GM23338 (cell line): ENCODE measurements around the gene DSCAML1. TPM values are rescaled to one million over a fixed set of nuclear protein-coding genes. Genes with fewer than 3 reads are reported as not detected.

Experiments
- ATAC-seq: fragments of 200-7000 bp; cut with Tn5 transposase; 3 replicates; pipeline ENCODE4 v1.9.1; 2020
- DNase-seq: peaks from one replicate; pipeline ENCODE4 v3.0.0-alpha.2; 2015; ENCODE audit warnings: low spot score
- H2AFZ ChIP-seq: fragments of 200-600 bp; sonication (generic); 2 replicates; pipeline ENCODE4 v1.8.0; 2016; ENCODE audit warnings: antibody characterized with exemption, mild to moderate bottlenecking, moderate library complexity
- H3F3A ChIP-seq: fragments of 200-600 bp; sonication (generic); replicated peaks from 2 replicates; pipeline ENCODE4 v1.8.0; 2017; ENCODE audit warnings: antibody characterized with exemption, mixed run types, low read depth
- H3K27ac ChIP-seq: fragments of 200-600 bp; sonication (generic); 2 replicates; pipeline ENCODE4 v1.6.1; 2016; ENCODE audit warnings: low read depth
- H3K27me3 ChIP-seq: fragments of 200-600 bp; sonication (generic); 2 replicates; pipeline ENCODE4 v1.8.0; 2016; ENCODE audit warnings: mild to moderate bottlenecking, mixed run types, moderate library complexity; ENCODE audit not compliant: insufficient read depth
- H3K36me3 ChIP-seq: fragments of 200-600 bp; sonication (generic); 2 replicates; pipeline ENCODE4 v1.8.0; 2016; ENCODE audit warnings: mild to moderate bottlenecking; ENCODE audit not compliant: insufficient read depth
- H3K4me1 ChIP-seq: fragments of 200-600 bp; sonication (generic); 2 replicates; pipeline ENCODE4 v1.8.0; 2016; ENCODE audit warnings: mild to moderate bottlenecking, moderate library complexity; ENCODE audit not compliant: insufficient read depth
- H3K4me2 ChIP-seq: fragments of 200-600 bp; sonication (generic); 2 replicates; pipeline ENCODE4 v1.7.1; 2017; ENCODE audit warnings: mixed run types
- H3K4me3 ChIP-seq: fragments of 200-600 bp; sonication (generic); 2 replicates; pipeline ENCODE4 v1.6.1; 2016; ENCODE audit warnings: mixed run types
- H3K79me2 ChIP-seq: fragments of 200-600 bp; sonication (generic); replicated peaks from 2 replicates; pipeline ENCODE4 v1.8.0; 2017; ENCODE audit warnings: mild to moderate bottlenecking; ENCODE audit not compliant: insufficient read depth
- H3K9me2 ChIP-seq: fragments of 200-600 bp; sonication (generic); 2 replicates; pipeline ENCODE4 v1.8.0; 2017; ENCODE audit not compliant: insufficient read depth
- H4K20me1 ChIP-seq: fragments of 200-600 bp; sonication (generic); replicated peaks from 2 replicates; pipeline ENCODE4 v1.8.0; 2017; ENCODE audit warnings: mild to moderate bottlenecking; ENCODE audit not compliant: insufficient read depth
- H3K27ac Mint-ChIP-seq: 2 replicates; pipeline ENCODE4 v1.8.0; 2020; ENCODE audit warnings: inconsistent platforms, mild to moderate bottlenecking, moderate library complexity, mixed read lengths
- H3K27me3 Mint-ChIP-seq: 3 replicates; pipeline ENCODE4 v1.8.0; 2022; ENCODE audit warnings: low read depth, mild to moderate bottlenecking, moderate library complexity, mixed read lengths, inconsistent platforms; ENCODE audit not compliant: insufficient read depth, poor library complexity
- H3K36me3 Mint-ChIP-seq: 3 replicates; pipeline ENCODE4 v1.8.0; 2021; ENCODE audit warnings: low read depth, mild to moderate bottlenecking, inconsistent platforms, moderate library complexity, mixed read lengths
- H3K4me1 Mint-ChIP-seq: 3 replicates; pipeline ENCODE4 v1.8.0; 2020; ENCODE audit warnings: mild to moderate bottlenecking, inconsistent platforms, mixed read lengths
- H3K4me3 Mint-ChIP-seq: 3 replicates; pipeline ENCODE4 v1.8.0; 2021; ENCODE audit warnings: moderate library complexity, mild to moderate bottlenecking, inconsistent platforms, mixed read lengths
- H3K9me3 Mint-ChIP-seq: 3 replicates; pipeline ENCODE4 v1.8.0; 2020; ENCODE audit warnings: moderate library complexity, mild to moderate bottlenecking, inconsistent platforms, mixed read lengths
- CREB1 ChIP-seq: fragments of 250-450 bp; sonication (Bioruptor Pico); IDR thresholded peaks from 2 replicates; pipeline ENCODE4 v1.5.0; 2020; ENCODE audit warnings: low read depth, mild to moderate bottlenecking, moderate library complexity
- EZH2phosphoT487 ChIP-seq: fragments of 200-600 bp; sonication (generic); IDR thresholded peaks from one replicate; pipeline ENCODE4 v1.8.1; 2018; ENCODE audit warnings: antibody characterized with exemption; ENCODE audit not compliant: unreplicated experiment
- JUNB ChIP-seq: IDR thresholded peaks from one replicate; pipeline ENCODE4 v1.6.1; 2016; ENCODE audit warnings: antibody characterized with exemption; ENCODE audit not compliant: unreplicated experiment
- NANOG ChIP-seq: IDR thresholded peaks from 2 replicates; pipeline ENCODE4 v1.6.1; 2016; ENCODE audit warnings: antibody characterized with exemption, borderline replicate concordance
- POLR2AphosphoS5 ChIP-seq: IDR thresholded peaks from 2 replicates; pipeline ENCODE4 v1.6.1; 2016; ENCODE audit warnings: antibody characterized with exemption, low read depth
- STAT1 ChIP-seq: IDR thresholded peaks from one replicate; pipeline ENCODE4 v1.6.1; 2016; ENCODE audit warnings: antibody characterized with exemption; ENCODE audit not compliant: unreplicated experiment
- ZNF114 ChIP-seq: fragments of 250-450 bp; sonication (Bioruptor Pico); IDR thresholded peaks from 2 replicates; pipeline ENCODE4 v1.5.0; 2020; ENCODE audit warnings: mild to moderate bottlenecking, moderate library complexity
- polyA plus RNA-seq: library from polyadenylated mRNA; unstranded; fragments of >200 nt; fragmentation: Nextera tagmentation; extraction: Ambion mirVana; gene quantifications from 2 replicates; pipeline ENCODE4 v1.2.1, GENCODE V29; 2016
- total RNA-seq: library from RNA; depleted of rRNA; stranded (reverse); fragments of >200 nt; shearing (Covaris generic); gene quantifications from 2 replicates; pipeline ENCODE4 v1.2.3, GENCODE V29; 2014
- TF ChIP-seq, protein P1 (sequence below), 2 experiments: fragments of 200-600 bp in 1 of 2; sonication (generic) in 1 of 2; conservative IDR thresholded peaks; 2 replicates each; pipeline versions ENCODE4 v1.5.1 to v1.6.1; 2016 to 2017; ENCODE audit warnings: antibody characterized with exemption in 2 of 2, low read depth in 2 of 2, mild to moderate bottlenecking in 2 of 2, moderate library complexity in 1 of 2
- TF ChIP-seq, protein P2 (sequence below): fragments of 250-450 bp; sonication (Bioruptor Pico); IDR thresholded peaks from 2 replicates; pipeline ENCODE4 v1.5.0; 2020; ENCODE audit warnings: mild to moderate bottlenecking, moderate library complexity

DSCAML1 gene
- total and polyA plus RNA-seq, 2 experiments from 2014 or later: 0.17 TPM; not detected in 1

DNA sequence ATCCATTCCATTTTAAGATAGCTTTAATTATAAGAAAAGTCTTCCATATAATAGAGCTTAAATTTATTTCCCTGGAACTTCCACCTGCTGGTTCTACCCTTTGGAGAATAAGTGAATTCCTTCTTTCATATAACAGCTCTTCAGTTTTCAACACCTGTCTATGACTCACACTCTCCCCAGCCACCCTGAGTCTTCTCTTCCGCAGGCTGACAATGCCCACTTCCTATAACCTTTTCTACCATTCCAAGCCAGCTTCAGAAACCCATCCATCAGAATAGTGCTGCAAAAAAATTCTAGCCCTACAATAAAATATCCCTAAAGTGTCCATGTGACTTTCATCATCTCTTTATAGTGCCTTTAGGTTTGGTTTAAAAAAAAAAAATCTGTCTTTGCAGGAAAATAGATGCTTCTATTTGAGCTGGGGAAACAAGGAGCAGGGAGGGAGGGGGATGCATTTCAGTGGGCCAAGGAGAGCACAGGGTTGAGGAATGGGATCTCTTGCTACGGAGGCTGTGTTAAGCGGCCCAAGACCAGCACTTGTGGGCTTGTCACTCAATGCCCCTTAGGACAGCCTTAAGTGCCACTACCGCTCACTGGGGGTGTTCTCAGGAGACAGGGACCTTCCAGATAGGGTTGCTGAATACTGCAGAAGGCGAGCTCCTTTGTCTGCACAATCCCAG lies 178.6 kb downstream of the DSCAML1 start:
- ATAC-seq (no peak), DNase-seq (no peak)
- no peaks in the 10 kb centered on the region for H3K27me3 ChIP-seq
- peaks cover 16% of the 10 kb centered on the region for H3K4me1 ChIP-seq
- H3K79me2 ChIP-seq: no peaks in the 10 kb centered on the region
- H3K27me3 Mint-ChIP-seq: peaks cover 5% of the 10 kb centered on the region
- H3K4me3 Mint-ChIP-seq: no peak overlapping the region
- H3K9me2 ChIP-seq: no peaks in the 10 kb centered on the region
- TF ChIP-seq STAT1 (no peak), NANOG (no peak), JUNB (no peak), EZH2phosphoT487 (no peak), CREB1 (no peak), ZNF114 (CRISPR knock-in tag) (no peak), POLR2AphosphoS5 (no peak)
- TF ChIP-seq, protein P1, sequence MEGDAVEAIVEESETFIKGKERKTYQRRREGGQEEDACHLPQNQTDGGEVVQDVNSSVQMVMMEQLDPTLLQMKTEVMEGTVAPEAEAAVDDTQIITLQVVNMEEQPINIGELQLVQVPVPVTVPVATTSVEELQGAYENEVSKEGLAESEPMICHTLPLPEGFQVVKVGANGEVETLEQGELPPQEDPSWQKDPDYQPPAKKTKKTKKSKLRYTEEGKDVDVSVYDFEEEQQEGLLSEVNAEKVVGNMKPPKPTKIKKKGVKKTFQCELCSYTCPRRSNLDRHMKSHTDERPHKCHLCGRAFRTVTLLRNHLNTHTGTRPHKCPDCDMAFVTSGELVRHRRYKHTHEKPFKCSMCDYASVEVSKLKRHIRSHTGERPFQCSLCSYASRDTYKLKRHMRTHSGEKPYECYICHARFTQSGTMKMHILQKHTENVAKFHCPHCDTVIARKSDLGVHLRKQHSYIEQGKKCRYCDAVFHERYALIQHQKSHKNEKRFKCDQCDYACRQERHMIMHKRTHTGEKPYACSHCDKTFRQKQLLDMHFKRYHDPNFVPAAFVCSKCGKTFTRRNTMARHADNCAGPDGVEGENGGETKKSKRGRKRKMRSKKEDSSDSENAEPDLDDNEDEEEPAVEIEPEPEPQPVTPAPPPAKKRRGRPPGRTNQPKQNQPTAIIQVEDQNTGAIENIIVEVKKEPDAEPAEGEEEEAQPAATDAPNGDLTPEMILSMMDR (conservative IDR thresholded peaks at IDR 0.05; ENCODE audit: low read depth in 2 of 2): no peak
- TF ChIP-seq, protein P2, sequence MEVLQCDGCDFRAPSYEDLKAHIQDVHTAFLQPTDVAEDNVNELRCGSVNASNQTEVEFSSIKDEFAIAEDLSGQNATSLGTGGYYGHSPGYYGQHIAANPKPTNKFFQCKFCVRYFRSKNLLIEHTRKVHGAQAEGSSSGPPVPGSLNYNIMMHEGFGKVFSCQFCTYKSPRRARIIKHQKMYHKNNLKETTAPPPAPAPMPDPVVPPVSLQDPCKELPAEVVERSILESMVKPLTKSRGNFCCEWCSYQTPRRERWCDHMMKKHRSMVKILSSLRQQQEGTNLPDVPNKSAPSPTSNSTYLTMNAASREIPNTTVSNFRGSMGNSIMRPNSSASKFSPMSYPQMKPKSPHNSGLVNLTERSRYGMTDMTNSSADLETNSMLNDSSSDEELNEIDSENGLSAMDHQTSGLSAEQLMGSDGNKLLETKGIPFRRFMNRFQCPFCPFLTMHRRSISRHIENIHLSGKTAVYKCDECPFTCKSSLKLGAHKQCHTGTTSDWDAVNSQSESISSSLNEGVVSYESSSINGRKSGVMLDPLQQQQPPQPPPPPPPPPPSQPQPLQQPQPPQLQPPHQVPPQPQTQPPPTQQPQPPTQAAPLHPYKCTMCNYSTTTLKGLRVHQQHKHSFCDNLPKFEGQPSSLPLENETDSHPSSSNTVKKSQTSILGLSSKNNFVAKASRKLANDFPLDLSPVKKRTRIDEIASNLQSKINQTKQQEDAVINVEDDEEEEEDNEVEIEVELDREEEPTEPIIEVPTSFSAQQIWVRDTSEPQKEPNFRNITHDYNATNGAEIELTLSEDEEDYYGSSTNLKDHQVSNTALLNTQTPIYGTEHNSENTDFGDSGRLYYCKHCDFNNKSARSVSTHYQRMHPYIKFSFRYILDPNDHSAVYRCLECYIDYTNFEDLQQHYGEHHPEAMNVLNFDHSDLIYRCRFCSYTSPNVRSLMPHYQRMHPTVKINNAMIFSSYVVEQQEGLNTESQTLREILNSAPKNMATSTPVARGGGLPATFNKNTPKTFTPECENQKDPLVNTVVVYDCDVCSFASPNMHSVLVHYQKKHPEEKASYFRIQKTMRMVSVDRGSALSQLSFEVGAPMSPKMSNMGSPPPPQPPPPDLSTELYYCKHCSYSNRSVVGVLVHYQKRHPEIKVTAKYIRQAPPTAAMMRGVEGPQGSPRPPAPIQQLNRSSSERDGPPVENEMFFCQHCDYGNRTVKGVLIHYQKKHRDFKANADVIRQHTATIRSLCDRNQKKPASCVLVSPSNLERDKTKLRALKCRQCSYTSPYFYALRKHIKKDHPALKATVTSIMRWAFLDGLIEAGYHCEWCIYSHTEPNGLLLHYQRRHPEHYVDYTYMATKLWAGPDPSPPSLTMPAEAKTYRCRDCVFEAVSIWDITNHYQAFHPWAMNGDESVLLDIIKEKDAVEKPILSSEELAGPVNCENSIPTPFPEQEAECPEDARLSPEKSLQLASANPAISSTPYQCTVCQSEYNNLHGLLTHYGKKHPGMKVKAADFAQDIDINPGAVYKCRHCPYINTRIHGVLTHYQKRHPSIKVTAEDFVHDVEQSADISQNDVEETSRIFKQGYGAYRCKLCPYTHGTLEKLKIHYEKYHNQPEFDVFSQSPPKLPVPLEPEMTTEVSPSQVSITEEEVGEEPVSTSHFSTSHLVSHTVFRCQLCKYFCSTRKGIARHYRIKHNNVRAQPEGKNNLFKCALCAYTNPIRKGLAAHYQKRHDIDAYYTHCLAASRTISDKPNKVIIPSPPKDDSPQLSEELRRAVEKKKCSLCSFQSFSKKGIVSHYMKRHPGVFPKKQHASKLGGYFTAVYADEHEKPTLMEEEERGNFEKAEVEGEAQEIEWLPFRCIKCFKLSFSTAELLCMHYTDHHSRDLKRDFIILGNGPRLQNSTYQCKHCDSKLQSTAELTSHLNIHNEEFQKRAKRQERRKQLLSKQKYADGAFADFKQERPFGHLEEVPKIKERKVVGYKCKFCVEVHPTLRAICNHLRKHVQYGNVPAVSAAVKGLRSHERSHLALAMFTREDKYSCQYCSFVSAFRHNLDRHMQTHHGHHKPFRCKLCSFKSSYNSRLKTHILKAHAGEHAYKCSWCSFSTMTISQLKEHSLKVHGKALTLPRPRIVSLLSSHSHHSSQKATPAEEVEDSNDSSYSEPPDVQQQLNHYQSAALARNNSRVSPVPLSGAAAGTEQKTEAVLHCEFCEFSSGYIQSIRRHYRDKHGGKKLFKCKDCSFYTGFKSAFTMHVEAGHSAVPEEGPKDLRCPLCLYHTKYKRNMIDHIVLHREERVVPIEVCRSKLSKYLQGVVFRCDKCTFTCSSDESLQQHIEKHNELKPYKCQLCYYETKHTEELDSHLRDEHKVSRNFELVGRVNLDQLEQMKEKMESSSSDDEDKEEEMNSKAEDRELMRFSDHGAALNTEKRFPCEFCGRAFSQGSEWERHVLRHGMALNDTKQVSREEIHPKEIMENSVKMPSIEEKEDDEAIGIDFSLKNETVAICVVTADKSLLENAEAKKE (CRISPR knock-in tag): no peak
- no peak overlapping the region for H3K4me2 ChIP-seq
- peaks cover 21% of the 10 kb centered on the region for H3K4me1 Mint-ChIP-seq
- H3K27ac Mint-ChIP-seq: no peak overlapping the region
- peaks cover 5% of the 10 kb centered on the region; the same call in 1 of the 3 replicates for H3K9me3 Mint-ChIP-seq
- no peaks in the 10 kb centered on the region for H3K36me3 Mint-ChIP-seq
- no peak overlapping the region for H3K27ac ChIP-seq
- no peaks in the 10 kb centered on the region for H4K20me1 ChIP-seq
- H3K36me3 ChIP-seq: no peaks in the 10 kb centered on the region
- H3K4me3 ChIP-seq: no peak overlapping the region
- H3F3A ChIP-seq: no peaks in the 10 kb centered on the region
- H2AFZ ChIP-seq: no peak overlapping the region
